ENCODE data around the gene SFXN5.

DNA sequence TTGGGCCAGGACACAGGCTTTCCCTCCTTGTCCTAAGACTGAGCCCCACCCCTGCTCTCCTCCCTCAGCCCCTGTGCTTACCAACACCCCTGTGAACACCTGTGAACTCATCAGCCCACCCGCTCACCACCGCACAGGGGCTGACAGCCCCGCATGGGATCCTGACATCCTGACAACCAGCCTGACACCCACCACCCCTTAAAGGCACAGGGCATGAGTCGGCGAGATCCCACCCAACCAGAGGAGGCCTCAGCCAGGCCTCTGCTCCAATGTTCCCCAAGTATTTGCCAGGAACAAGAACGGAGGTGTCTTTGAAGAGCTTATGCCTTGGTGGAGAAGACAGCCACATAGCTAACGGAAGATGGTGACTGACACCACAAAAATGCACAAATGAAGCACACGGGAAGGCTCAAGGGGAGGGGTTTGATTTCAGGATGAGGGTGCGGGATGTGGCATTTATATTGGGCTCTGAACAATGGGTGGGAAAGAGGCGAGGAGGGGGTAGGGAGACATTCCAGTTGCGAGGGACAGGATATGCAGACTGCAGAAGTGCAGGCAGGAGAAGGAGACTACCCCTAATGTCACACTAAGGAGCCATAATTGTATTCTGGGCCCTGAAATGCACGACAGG lies 30.2 kb upstream of the SFXN5 start:
- TF ChIP-seq, protein P1, sequence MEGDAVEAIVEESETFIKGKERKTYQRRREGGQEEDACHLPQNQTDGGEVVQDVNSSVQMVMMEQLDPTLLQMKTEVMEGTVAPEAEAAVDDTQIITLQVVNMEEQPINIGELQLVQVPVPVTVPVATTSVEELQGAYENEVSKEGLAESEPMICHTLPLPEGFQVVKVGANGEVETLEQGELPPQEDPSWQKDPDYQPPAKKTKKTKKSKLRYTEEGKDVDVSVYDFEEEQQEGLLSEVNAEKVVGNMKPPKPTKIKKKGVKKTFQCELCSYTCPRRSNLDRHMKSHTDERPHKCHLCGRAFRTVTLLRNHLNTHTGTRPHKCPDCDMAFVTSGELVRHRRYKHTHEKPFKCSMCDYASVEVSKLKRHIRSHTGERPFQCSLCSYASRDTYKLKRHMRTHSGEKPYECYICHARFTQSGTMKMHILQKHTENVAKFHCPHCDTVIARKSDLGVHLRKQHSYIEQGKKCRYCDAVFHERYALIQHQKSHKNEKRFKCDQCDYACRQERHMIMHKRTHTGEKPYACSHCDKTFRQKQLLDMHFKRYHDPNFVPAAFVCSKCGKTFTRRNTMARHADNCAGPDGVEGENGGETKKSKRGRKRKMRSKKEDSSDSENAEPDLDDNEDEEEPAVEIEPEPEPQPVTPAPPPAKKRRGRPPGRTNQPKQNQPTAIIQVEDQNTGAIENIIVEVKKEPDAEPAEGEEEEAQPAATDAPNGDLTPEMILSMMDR (IDR thresholded peaks at IDR 0.05) = no peak
- no peak for TF ChIP-seq POLR2AphosphoS5 (IDR thresholded peaks at IDR 0.05)
- TF ChIP-seq POLR2A (IDR thresholded peaks at IDR 0.05) = no peak
- TF ChIP-seq EP300 (IDR thresholded peaks at IDR 0.05) = no peak
